HG03064 (cell line): ENCODE measurements around the gene PIEZO1.
A peak's percentile ranks its signal among the peaks of the same experiment; 100 is the strongest.

ENCODE experiments used
- ATAC-seq: cut with Tn5 transposase; IDR thresholded peaks from one replicate; pipeline ENCODE4 v1.9.1; 2021; ENCODE audit warnings: low read depth; ENCODE audit not compliant: unreplicated experiment

PIEZO1 gene

DNA sequence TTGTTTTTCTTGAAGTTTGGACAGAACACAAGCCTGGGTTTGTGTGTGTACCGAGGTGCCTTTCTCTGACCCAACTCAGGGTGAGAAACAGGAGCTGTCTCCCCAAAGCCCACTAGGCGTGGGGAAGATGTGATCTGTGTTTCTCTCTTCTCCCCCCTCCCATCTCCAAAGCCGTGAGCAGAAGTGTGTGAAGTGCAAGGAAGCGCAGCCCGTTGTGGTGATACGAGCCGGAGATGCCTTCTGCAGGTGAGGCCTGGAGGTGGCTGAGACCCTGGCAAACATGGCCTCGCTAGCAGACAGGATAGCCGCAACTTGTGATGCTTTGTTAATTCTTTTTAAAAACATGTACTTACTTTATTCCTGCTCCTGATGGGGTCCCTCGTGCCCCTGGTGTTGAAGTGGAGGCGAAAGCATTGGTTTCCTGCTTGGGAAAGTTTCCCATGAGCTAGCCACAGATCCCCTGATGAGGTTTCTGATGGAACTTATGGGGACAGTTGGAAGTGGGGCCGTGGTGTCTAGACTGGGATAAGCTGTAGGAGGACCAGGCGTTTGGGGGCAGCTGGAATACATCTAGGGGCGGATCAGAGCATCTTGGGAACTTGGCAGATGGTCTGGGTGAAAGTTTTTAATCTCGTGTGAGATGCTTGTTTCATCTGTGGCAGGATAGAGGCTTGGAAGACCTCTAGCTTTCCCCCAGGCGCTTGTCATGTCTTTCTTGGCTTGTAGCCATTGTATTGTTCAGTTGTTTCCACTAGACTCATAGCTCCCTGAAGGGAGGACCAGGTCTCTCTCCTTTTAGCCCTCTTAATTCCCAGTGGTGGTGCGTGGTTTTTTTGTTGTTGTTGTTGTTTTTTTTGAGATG, 77.8 kb downstream of the PIEZO1 start:
- no peak for ATAC-seq

- ATAC-seq, result peak; percentile 50
Observed at GRCh38 chr16:88706229-88706964, 78.6 kb downstream of the PIEZO1 start, which contains the start of the genes CTU2 and RNF166. Gene CTU2 (plus strand): TSS chr16:88706503. CDS start chr16:88706531, 28 bp downstream. Gene RNF166 (minus strand): TSS chr16:88706408. CDS start chr16:88706325, 83 bp downstream.

GRCh38 chr16:88705801-88706228, 79.2 kb downstream of the PIEZO1 start:
- no peak for ATAC-seq

DNA sequence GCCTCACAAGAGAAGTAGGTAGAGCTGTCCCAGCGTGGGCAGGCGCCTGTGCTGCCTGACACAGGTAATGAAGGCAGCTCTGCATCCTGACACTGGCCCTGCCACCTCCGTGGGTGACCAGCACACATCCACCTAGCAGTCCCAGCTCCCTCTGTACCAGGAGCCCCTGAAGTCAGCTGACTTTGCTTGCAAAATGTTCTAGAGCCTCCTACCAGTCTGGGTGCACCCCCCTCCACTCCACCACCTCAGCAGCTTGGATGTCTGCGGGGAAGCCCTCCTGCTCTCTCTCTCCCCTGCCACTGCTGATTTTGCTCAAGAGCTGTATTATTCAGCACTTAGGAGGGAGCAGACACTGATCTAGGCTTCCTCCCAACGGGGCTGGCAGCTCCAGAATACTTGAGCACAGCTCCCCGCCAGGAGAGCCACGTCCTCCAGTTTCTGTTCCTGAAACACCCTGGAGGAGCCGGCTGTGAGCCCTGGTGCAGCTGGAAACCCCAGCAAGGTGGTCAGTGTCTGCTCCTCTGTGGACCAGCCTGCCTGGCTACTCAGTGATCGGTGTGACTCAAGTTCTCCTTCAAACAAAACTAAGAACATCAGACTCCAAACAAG, 79.8 kb downstream of the PIEZO1 start:
- ATAC-seq, result no peak

DNA sequence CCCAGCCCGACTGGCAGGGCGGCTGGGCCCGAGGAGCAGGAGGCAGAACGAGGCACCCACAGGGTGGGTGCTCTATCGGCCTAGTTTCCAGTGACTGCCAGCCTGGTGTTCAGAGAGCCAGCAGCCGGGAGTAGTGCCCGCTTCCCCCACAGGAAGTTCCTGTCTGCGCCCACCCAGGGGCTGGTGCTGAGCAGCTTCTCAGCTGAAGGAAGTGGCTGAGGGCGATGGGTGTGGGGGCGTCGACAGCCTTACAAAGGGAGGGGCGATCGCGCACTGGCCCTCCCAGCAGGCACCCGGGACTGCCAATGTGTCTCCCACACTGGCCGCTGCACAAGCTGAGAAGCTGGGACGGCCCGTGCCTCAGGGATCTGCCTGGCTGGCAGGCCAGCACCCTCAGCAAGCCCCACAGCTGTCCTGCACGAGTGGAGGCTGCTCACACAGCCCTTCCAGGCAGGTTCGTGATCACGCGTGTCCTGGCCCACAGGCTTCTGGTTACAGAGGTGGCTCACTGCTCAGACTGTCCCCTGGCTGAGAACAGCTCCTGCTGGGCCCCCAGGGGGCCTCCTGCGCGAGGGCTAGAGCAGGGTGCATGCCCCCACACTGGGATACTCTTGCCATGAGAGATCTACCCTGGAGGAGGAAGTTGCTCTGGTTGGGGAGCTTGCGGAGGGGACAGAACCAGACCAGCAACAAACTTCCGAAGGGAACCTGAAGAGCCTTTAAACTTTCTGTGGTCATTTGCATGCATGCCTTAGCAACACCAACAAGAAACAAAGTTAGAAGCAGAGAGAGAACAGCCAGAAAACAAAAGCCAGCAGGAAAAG, 81.3 kb downstream of the PIEZO1 start:
- ATAC-seq, result no peak

DNA sequence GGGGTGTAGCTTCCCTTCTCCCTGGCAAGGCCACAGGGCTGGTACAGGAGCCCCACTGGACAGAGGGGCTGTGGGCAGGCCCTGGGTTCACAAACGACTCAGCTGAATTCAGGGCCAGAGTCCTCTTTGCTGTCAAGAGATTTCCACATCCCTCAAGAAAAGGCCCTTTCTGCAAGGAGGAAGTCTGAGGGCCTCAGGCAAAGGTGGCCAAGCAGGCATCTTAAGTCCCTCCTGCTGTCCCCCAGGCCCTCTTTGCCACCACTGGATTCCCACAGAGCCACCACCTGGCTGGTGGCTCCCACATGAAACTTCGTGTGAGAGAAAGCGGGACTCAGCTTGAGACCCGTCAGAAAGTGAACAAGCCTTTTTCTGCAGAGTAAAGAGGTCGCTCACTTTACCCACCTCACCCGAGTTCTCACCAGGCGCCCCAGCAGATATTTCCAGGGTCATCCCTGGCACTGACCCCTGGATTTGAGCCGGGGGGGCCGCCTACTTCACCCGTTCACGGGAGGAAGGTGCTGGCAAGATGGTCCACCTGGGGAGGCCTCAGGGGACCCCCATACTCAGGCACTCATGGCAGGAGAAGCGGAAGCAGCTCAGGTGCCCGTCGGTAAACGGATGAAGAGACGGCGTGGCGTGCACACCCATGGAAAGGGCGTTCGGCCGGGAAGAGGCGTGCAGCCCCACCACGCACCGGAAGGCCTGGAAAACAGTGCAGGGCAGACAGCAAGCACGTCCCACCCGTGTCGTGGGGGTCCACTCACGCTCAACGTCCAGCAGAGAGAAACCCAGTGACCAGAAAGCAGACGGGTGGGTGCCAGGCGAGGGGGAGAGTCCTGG, 82.4 kb downstream of the PIEZO1 start:
- ATAC-seq, result no peak

GRCh38 chr16:88701581-88702370, 83.2 kb downstream of the PIEZO1 start:
- no peak for ATAC-seq

DNA sequence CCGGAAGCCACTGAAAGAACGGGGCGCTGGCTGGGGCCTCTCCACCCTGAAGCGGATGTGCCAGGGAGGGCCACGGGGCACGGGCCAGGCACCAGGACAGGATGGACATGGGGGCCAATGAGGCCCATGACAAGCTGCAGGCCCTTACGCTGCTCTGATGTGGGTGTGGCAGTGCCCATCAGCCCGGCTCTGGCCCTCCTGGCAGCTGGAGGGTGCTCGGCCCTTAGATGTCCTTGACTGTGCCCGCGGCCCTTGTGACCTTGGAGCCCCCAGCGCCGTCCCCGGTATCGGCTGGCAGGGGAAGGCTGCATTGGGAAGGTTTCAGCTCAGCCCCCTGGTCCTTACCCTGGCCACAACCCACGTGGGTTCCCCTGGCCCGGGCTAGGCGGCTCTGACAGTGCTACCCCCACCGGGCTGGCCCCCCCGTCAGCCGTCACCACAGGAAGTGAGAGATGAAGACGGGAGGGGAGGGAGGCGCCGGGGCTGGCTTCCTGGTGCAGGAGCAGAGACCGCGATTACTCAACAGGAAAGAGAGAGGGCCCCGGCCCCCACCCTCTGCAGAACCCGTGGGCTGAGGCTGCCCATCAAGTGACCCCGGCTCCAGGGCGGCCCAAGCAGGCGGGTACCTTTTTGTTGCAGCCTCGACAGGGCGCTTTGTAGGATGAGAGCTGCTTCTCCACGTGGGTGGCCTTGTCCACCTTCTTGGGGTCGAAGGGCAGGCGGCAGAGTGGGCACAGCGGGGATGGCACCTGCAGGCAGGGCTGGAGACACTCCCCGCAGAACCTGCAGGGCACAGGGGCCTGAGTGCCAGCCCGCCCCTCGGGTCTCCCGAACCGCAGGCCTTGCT, 84.2 kb downstream of the PIEZO1 start:
- peak; percentile 58 for ATAC-seq

DNA sequence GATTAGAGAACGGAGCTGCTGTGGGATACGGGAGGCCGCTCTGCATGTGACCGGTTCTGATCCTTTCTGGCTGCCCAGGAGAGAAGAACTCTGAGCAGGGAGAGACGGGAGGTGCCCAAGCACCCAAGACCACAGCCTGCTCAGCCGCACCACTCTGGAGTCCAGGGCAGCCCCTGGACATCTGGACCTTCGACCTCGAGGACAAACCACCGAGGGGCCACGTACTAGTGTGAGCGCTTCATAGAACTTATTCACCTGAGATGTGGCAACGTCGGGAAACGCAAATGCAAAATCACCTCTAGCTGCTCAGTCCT, 84.7 kb downstream of the PIEZO1 start:
- ATAC-seq, result no peak

GRCh38 chr16:88699180-88699579, 85.8 kb downstream of the PIEZO1 start:
- ATAC-seq, result no peak

DNA sequence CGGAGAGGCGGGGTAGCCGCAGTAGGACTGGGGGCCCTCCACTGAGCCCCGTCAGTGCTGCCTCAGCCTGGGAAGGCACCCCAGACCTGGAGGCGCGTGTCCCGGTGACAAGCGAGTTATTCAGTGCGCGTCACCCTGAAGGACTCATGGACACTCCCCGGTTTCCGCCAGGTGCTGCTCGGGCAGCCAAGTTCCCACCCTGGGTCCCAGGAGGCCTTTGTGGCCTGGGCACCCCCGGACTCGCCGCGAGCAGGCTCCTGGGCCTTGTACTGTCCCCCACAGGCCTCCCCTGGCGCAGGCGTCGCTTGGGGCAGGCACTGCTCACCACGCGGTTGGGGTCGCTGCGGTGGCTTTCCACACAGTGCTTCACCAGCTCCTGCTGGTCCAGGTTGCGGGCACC, 86.4 kb downstream of the PIEZO1 start:
- ATAC-seq, result no peak

DNA sequence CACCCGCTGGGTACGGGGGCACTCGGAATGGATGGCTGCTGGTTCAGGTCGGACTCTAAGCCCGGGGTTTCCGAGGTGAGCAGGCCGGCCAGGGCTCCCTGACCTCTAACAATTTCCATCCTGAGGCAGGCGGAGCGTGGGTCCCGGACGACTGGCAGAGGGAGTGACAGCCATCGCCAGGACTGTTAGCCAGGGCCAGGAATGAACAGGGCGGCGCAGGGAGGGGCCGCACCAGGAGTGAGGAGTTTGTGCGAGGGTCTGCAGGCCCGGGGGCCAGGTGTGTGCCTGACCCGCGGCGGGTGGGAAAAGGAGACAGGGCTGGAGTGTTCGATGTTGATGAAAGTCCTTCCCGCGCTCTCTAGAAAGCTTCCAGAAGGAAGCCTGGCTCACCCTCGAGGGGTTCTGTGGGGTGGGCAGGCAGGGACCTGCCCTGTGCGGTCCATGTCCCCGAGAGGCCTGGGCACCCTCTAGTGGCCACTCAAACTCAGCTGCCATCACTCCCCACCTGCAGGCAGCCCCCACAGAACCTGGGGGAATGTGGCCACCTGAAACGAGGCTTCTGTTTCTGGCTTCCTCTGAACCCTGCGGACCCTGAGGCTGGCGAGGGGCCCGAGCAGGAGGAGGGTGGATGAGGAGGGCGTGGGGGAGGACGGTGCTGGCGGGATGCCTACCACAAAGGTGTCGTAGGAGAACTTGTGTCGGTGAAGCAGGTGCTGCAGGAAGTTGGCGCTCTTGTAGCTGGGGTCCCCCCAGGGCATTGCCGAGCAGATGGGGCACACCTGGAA, 87.0 kb downstream of the PIEZO1 start:
- ATAC-seq, result no peak

- ATAC-seq, result no peak
Observed at GRCh38 chr16:88697116-88697830, 87.7 kb downstream of the PIEZO1 start.

- ATAC-seq, result no peak
Observed at GRCh38 chr16:88696441-88696840, 88.6 kb downstream of the PIEZO1 start.

DNA sequence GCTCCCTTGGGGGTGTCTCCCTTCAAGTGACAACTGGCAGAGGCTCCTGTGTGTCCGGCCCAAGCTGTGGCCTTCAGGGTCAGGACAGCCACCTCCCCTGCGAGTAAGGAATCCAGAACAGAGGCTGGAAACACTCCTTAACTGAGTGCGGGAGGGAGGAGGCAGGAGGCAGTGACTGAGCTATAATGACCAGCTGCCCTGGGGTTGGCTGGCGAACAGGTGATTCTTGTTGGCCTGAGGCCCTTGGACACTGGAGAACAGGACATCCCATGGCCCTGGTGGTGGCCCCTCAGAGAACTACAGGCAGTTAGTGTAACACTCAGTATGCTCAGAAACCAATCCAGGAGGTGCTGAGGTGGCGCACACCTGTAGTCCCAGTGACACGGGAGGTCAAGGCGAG, 89.3 kb downstream of the PIEZO1 start:
- ATAC-seq, result no peak

DNA sequence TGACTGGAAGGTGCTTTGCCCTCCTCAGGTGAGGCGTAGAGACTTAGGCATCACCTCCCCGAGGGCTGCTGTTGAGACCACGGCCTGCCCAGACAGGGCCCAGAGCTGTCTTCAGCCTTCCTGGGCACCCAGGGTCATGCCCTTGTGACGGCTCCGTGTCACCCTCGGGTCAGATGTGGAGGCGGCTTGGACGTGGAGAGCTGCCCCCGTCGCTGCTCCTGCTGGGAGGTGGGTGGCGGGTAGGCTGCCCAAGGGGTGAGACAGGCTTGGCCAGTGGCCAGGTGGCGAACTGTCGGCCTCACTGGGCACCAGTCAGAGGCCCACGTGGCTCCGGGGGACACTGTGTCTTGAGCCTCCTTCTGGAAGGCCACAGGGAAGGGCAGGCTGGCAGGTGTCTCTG, 89.8 kb downstream of the PIEZO1 start:
- no peak for ATAC-seq
